ENCODE measurements around the gene ZNF438.
"Not testable (repeated sequence)": the region's sequence is repeated elsewhere in the genome, so short reads cannot be mapped to it uniquely, and the experiment has no call there.

Gene ZNF438

GRCh38 chr10:30821261-30821993 lies 210.2 kb downstream of the ZNF438 start:
- DNase-seq: no peak

- DNase-seq: no peak
These were observed 211.2 kb downstream of the ZNF438 start for GRCh38 chr10:30820261-30820991.

DNA sequence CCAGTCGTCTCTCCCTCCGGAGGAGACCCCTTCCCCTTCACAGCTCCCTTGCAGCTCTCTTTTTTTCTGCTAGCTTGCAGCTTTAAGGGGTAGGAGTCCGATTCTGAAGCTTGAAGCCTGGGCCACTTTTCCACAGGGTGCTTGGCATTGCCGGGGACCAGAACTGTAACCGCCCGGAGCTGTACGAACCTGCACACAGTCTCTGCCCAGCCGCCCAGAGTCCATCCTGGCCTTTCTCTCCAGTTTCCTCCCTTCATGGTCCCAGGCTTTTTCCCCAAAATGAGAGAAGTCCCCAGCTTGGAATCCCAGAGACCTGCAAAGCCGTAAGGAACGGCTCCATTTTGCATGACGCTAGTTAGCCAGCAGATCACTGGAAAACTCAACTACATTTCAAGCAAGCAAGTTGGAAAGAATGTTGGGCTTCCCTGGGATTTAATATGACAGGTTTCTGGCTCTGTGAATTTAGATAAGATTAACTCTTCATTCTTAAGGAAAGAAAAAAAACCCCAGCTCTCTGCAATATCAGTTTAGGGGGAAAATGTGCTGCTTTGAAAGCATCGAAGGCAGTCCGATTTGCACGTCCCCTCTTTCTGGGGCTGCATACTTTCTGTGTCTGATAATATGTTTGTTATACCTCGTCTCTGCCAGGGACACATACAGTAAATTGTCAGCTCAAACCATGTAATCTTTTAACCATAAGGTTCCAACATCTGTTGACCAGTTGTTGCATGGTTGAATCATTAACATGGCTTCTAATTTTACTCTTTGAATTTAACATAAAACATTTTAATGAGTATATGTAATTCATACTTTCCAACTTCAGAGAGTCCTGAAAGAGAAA lies 212.1 kb downstream of the ZNF438 start:
- no peak for DNase-seq

GRCh38 chr10:30818854-30819253 lies 212.8 kb downstream of the ZNF438 start:
- no peak for DNase-seq

- no peak for DNase-seq
These were observed 213.5 kb downstream of the ZNF438 start for GRCh38 chr10:30818010-30818660.

GRCh38 chr10:30817541-30817940 lies 214.1 kb downstream of the ZNF438 start:
- no peak for DNase-seq

DNA sequence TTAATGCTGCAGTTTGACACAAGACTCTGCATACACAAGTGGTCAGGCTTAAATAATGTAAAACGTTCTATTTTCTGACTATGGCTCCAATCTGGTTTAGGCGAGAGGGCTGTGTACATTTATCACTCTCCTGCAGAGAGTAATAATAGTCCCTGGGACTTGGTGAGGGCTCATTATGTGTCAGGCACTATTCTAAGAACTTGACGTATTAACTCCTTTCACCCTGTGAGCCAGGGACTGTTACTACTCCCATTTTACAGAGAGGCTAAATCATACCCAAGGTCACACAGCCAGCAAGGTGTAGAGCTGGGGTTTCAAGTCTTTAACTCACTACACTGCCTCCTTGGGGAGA lies 214.9 kb downstream of the ZNF438 start:
- DNase-seq: no peak

GRCh38 chr10:30816159-30816819 lies 215.4 kb downstream of the ZNF438 start:
- no peak for DNase-seq

GRCh38 chr10:30813872-30814481 lies 217.7 kb downstream of the ZNF438 start:
- DNase-seq: no peak

GRCh38 chr10:30812018-30812851 lies 219.4 kb downstream of the ZNF438 start:
- DNase-seq: no peak

- DNase-seq: no peak
These were observed 220.2 kb downstream of the ZNF438 start for GRCh38 chr10:30811276-30812017.

GRCh38 chr10:30810416-30810815 lies 221.2 kb downstream of the ZNF438 start:
- DNase-seq: no peak

DNA sequence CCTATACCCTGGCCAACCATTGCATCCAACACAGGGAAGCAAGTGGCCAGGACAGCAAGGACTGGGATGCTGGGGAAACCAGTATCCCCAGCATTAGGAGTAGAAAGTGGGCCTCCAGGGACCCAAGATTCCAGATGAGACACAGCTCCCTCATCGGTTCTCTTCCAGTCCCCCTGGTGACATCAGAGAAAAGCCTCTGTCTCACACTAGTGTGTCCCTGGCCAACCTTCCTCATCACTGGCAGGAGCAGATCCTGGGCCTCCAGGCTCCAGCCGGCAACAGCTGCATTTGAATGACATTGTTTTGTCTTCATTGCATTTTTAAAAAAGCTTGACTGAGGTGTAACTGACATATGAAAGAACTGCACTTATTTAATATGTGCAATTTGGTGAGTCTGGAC lies 224.8 kb downstream of the ZNF438 start:
- no peak for DNase-seq

DNA sequence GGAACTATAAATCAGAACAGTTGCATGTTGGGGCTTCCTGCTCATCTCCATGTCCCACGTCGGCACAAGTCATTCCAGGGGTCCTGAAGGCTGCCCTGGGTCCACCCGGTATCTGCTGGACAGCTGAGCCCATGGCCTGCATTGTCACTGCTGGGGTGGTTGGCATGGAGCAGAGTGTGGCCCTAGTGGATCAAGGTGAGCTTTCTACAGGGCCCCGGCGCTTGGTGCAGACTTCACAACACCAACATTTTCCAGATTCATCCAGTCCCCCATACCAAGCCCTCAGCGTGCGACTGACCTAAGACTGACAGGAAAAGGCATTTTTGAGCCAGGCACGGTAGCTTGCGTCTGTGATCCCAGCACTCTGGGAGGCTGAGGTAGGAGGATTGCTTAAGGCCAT lies 226.6 kb downstream of the ZNF438 start:
- no peak for DNase-seq

- DNase-seq: no peak
These were observed 227.1 kb downstream of the ZNF438 start for GRCh38 chr10:30804478-30805055.

- no peak for DNase-seq
These were observed 227.8 kb downstream of the ZNF438 start for GRCh38 chr10:30803892-30804322.

- no peak for DNase-seq
These were observed 228.6 kb downstream of the ZNF438 start for GRCh38 chr10:30803058-30803457.

- DNase-seq: no peak
These were observed 231.3 kb downstream of the ZNF438 start for GRCh38 chr10:30800368-30800767.

DNA sequence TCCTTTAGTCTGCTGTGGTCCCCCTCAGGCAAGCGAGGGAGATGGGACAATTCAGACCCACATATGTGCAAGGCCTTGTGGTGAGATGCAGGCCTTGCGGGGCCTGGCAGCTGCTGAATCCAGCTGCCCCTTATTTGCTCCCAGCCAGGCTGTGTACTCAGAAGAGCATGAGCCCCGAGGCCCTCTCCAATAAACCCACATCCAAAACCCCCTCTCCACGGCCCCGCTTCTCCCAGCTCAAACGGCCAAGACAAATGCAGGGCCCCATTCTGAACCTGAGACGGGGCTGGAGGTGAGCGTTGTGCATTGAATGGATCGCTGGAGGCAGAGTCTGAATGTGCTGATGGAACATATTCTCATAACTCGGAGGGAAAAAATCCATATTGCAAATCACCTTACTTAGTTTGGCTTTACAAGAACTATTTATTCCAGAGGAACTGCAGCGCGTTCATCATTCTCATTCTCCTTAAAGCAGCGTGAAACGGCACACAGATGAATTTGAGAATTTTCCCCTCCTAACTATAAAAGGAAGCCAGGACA lies 232.9 kb downstream of the ZNF438 start:
- DNase-seq: no peak

- not testable (repeated sequence) for DNase-seq
These were observed 236.6 kb downstream of the ZNF438 start for GRCh38 chr10:30795024-30795423.

All from activated CD8-positive, alpha-beta memory T cell treated with anti-CD3 and anti-CD28 coated beads, Interleukin-2, amount 50 U/mL, for 4 hours (primary cell).